GM19099 (cell line): ENCODE measurements around the gene LILRB3.

Experiments
- POLR2A ChIP-seq: IDR thresholded peaks from 3 replicates; pipeline ENCODE4 v1.6.1; 2011; ENCODE audit warnings: low read depth; ENCODE audit not compliant: insufficient read length; ENCODE audit errors: extremely low read depth

Gene LILRB3

DNA sequence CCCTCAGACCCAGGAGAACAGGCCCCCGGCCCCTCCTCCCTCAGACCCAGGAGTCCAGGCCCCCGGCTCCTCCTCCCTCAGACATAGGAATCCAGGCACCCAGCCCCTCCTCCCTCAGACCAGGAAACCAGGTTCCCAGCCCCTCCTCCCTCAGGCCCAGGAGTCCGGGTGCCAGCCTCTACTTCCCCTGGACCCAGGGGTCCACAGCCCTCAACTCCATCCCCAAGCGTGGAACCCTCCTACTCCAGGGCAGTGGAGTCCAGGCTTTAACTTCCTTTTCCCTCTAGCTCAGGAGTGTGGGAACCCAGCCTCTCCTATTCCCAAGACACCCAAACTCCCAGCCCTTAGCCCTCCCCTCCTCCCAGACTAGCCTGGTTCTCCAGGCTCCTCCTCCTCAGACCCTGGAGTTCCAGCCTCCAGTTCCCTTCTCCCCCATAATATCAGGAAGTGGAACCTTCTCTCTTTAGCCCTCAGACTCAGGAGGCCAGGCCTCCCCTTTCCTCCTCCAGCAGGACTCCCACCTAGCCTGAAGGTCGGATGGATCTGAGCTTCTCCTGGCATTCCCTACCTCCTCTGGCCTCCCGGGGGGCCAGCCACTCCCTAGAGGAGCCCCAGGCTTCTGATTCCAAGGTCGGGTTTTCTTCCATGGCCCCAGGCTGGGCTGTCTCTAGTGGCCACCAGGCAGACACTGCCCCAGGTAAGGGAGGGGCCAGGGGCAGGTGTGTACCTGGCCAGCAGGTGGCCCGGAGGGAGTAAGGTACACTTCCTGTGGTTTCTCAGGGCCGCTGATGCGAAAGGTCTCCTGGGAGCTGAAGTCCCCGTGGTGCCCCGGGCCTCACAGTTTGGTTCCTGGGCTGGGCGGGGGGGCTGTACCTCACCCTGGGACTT, 50.1 kb downstream of the LILRB3 start, which contains the start of gene TMC4:
Gene TMC4 (minus strand): TSS at position 690 of the 888 bp plus-strand sequence. CDS start 43 bp downstream, at position 647.
- TF ChIP-seq POLR2A, result no peak

DNA sequence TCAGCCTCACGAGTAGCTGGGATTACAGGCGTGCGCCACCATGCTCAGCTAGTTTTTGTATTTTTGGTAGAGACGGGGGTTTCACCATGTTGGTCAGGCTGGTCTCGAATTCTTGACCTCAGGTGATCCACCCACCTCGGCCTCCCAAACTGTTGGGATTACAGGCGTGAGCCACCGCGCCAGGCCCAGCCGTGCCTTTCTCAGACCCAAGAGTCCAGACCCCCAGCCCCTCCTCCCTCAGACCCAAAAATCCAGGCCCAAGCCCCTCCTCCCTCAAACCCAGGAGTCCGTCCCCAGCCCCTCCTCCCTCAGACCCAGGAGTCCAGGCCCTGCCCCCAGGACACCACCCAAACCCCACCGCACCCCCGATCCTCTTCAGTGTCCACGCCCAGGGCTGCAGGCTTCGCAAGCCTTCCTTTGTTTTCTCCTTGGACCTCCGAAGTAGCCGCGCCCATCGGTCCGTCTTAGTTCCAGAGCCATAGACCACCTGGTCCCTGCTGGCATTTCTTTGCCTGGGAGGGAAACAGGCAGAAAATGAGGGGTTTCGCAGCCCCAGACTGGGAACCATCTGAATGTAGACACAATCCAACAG, 53.6 kb downstream of the LILRB3 start:
- TF ChIP-seq POLR2A, result no peak

DNA sequence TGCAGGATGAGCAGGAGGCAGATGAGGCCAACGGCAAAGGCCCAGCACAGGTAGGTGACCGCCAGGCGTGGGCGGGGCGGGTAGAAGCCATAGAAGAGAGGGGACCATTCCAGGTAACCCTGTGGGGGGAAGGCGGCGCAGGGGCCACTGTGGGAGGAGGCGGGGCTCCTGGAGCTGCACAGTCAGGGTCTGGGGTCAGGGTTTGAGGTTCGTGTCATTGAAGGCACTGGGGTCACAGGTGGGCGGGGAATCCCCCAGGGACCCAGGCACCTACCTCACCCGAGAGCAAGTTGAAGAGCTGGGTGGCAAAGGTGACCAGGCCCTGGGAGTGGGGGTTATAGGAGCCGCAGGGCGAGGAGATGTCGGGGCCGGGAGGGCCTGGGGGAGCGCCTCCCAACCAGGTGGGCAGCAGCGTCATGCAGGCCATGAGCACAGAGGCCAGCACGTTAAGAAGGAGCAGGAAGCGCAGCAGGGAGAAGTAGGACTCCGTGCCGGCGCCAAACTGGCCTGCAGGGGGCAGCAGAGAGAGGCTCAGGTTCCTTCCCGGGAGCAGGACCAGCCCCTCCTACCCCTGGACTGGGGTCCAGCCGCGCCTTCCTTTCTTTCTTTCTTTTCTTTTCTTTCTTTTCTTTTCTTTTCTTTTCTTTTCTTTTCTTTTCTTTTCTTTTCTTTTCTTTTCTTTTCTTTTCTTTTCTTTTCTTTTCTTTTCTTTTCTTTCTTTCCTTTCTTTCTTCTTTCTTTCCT, 54.5 kb downstream of the LILRB3 start:
- no peak for TF ChIP-seq POLR2A
